ACC112 (cell line): Measurements from ENCODE around the gene MMS19.
A peak's percentile ranks its signal among the peaks of the same experiment; 100 is the strongest.

Experiments used
- H2AFZ ChIP-seq: fragments of 200-600 bp; sonication (generic); one replicate; pipeline ENCODE4 v1.6.0; 2017; ENCODE audit warnings: antibody characterized with exemption, low read length; ENCODE audit not compliant: unreplicated experiment
- H3K27ac ChIP-seq: fragments of 200-600 bp; sonication (generic); 2 replicates; pipeline ENCODE4 v1.5.1; 2014; ENCODE audit warnings: low read depth, mild to moderate bottlenecking, antibody characterized with exemption, low read length, moderate library complexity
- H3K27me3 ChIP-seq: fragments of 200-600 bp; sonication (generic); 2 replicates; pipeline ENCODE4 v1.6.1; 2014; ENCODE audit warnings: mild to moderate bottlenecking, antibody characterized with exemption, low read length, moderate library complexity, mixed read lengths; ENCODE audit not compliant: insufficient read depth
- H3K36me3 ChIP-seq: fragments of 200-600 bp; sonication (generic); 2 replicates; pipeline ENCODE4 v1.6.1; 2016; ENCODE audit warnings: mild to moderate bottlenecking, antibody characterized with exemption, low read length, moderate library complexity, mixed read lengths; ENCODE audit not compliant: insufficient read depth
- H3K4me1 ChIP-seq: fragments of 200-600 bp; sonication (generic); one replicate; pipeline ENCODE4 v1.6.1; 2016; ENCODE audit warnings: low read length, mixed read lengths; ENCODE audit not compliant: insufficient read depth, unreplicated experiment, control insufficient read depth
- H3K4me3 ChIP-seq: fragments of 200-600 bp; sonication (generic); 2 replicates; pipeline ENCODE4 v1.5.1; 2014; ENCODE audit warnings: mild to moderate bottlenecking, low read depth, low read length
- H3K79me2 ChIP-seq: fragments of 200-600 bp; sonication (generic); one replicate; pipeline ENCODE4 v1.6.0; 2016; ENCODE audit warnings: low read length; ENCODE audit not compliant: control insufficient read depth, unreplicated experiment, insufficient read depth

Gene MMS19

GRCh38 chr10:97514344-97514743 is 16.1 kb upstream of the MMS19 start:
- H3K4me3 ChIP-seq: no peak overlapping the region
- no peak overlapping the region for H3K27ac ChIP-seq
- H3K79me2 ChIP-seq: peaks cover 36% of the 10 kb centered on the region
- H3K36me3 ChIP-seq: no peaks in the 10 kb centered on the region
- no peak overlapping the region for H2AFZ ChIP-seq
- H3K4me1 ChIP-seq: peaks cover 23% of the 10 kb centered on the region
- no peaks in the 10 kb centered on the region for H3K27me3 ChIP-seq

GRCh38 chr10:97512993-97513392 is 14.8 kb upstream of the MMS19 start:
- peaks cover 11% of the 10 kb centered on the region for H3K4me1 ChIP-seq
- H3K36me3 ChIP-seq: no peaks in the 10 kb centered on the region
- H3K4me3 ChIP-seq: no peak overlapping the region
- H3K27ac ChIP-seq: no peak overlapping the region
- H3K27me3 ChIP-seq: no peaks in the 10 kb centered on the region
- peaks cover 48% of the 10 kb centered on the region for H3K79me2 ChIP-seq
- no peak overlapping the region for H2AFZ ChIP-seq

- no peaks in the 10 kb centered on the region for H3K36me3 ChIP-seq
- H3K27ac ChIP-seq: no peak overlapping the region
- no peak overlapping the region for H3K4me3 ChIP-seq
- no peak overlapping the region for H2AFZ ChIP-seq
- peaks cover 48% of the 10 kb centered on the region for H3K79me2 ChIP-seq
- no peaks in the 10 kb centered on the region for H3K27me3 ChIP-seq
- H3K4me1 ChIP-seq: peaks cover 4% of the 10 kb centered on the region
Measured at GRCh38 chr10:97511711-97512440, 13.7 kb upstream of the MMS19 start.

- Histone ChIP-seq H3K4me1 (peaks cover 4% of the 10 kb centered on the region), H3K4me3 (no peak overlapping the region), H3K36me3 (no peaks in the 10 kb centered on the region), H2AFZ (no peak overlapping the region), H3K79me2 (peaks cover 51% of the 10 kb centered on the region), H3K27ac (no peak overlapping the region), H3K27me3 (no peaks in the 10 kb centered on the region)
Measured at GRCh38 chr10:97510686-97511085, 12.5 kb upstream of the MMS19 start.

- H3K79me2 ChIP-seq: peaks cover 62% of the 10 kb centered on the region
- H3K27me3 ChIP-seq: no peaks in the 10 kb centered on the region
- no peak overlapping the region for H3K27ac ChIP-seq
- peaks cover 4% of the 10 kb centered on the region for H3K4me1 ChIP-seq
- H3K4me3 ChIP-seq: no peak overlapping the region
- H2AFZ ChIP-seq: no peak overlapping the region
- H3K36me3 ChIP-seq: no peaks in the 10 kb centered on the region
Measured at GRCh38 chr10:97509120-97509680, 11.0 kb upstream of the MMS19 start.

- H3K27ac ChIP-seq: no peak overlapping the region
- H3K4me1 ChIP-seq: peaks cover 4% of the 10 kb centered on the region
- peaks cover 68% of the 10 kb centered on the region for H3K79me2 ChIP-seq
- no peaks in the 10 kb centered on the region for H3K36me3 ChIP-seq
- no peaks in the 10 kb centered on the region for H3K27me3 ChIP-seq
- H2AFZ ChIP-seq: no peak overlapping the region
- no peak overlapping the region for H3K4me3 ChIP-seq
Measured at GRCh38 chr10:97508342-97508741, 10.1 kb upstream of the MMS19 start.

- H3K4me3 ChIP-seq: no peak overlapping the region
- H2AFZ ChIP-seq: no peak overlapping the region
- no peak overlapping the region for H3K27ac ChIP-seq
- peaks cover 79% of the 10 kb centered on the region for H3K79me2 ChIP-seq
- peaks cover 4% of the 10 kb centered on the region for H3K4me1 ChIP-seq
- no peaks in the 10 kb centered on the region for H3K36me3 ChIP-seq
- no peaks in the 10 kb centered on the region for H3K27me3 ChIP-seq
Measured at GRCh38 chr10:97506199-97506991, 8.2 kb upstream of the MMS19 start.

GRCh38 chr10:97505152-97505551 is 6.9 kb upstream of the MMS19 start:
- H3K4me3 ChIP-seq: no peak overlapping the region
- H3K4me1 ChIP-seq: peaks cover 10% of the 10 kb centered on the region
- H2AFZ ChIP-seq: no peak overlapping the region
- no peaks in the 10 kb centered on the region for H3K36me3 ChIP-seq
- H3K79me2 ChIP-seq: peaks cover 79% of the 10 kb centered on the region
- no peaks in the 10 kb centered on the region for H3K27me3 ChIP-seq
- H3K27ac ChIP-seq: no peak overlapping the region

- Histone ChIP-seq H3K27me3 (no peaks in the 10 kb centered on the region), H3K4me3 (no peak overlapping the region), H3K79me2 (peaks cover 74% of the 10 kb centered on the region)
Measured at GRCh38 chr10:97503406-97503805, 5.2 kb upstream of the MMS19 start.

GRCh38 chr10:97502916-97503315 is 4.7 kb upstream of the MMS19 start:
- Histone ChIP-seq H3K79me2 (peaks cover 72% of the 10 kb centered on the region), H3K27me3 (no peaks in the 10 kb centered on the region), H2AFZ (no peak overlapping the region), H3K27ac (no peak overlapping the region), H3K4me1 (peaks cover 10% of the 10 kb centered on the region), H3K36me3 (no peaks in the 10 kb centered on the region), H3K4me3 (no peak overlapping the region)

More at GRCh38 chr10:97503406-97503805, 5.2 kb upstream of the MMS19 start:
- Histone ChIP-seq H3K4me1 (peaks cover 12% of the 10 kb centered on the region), H3K36me3 (no peaks in the 10 kb centered on the region), H2AFZ (no peak overlapping the region), H3K27ac (no peak overlapping the region)

- Histone ChIP-seq H3K4me3 (peak overlapping the region; percentile 100), H3K4me1 (peaks cover 18% of the 10 kb centered on the region), H3K27ac (peak overlapping the region; percentile 3; the same call in 1 of the 2 replicates), H2AFZ (no peak overlapping the region), H3K27me3 (no peaks in the 10 kb centered on the region), H3K79me2 (peaks cover 77% of the 10 kb centered on the region), H3K36me3 (no peaks in the 10 kb centered on the region)
Measured at GRCh38 chr10:97500297-97500575, 2.0 kb upstream of the MMS19 start.
